Endothelial cell of umbilical vein (primary cell): ENCODE measurements around the gene GFPT2. TPM values are rescaled to one million over a fixed set of nuclear protein-coding genes. Genes with fewer than 3 reads are reported as not detected.

Source experiments
- Bru-seq: library from RNA; stranded (reverse); fragments of 400-500 nt; gene quantifications from one replicate; lab custom pipeline; 2021; lab: Mats Ljungman, UMichigan
- BruChase-seq, 2 experiments: library from RNA; stranded (reverse); fragments of 400-500 nt; gene quantifications; one replicate each; lab custom pipeline; 2021; lab: Mats Ljungman, UMichigan
- BruUV-seq: library from RNA; stranded (reverse); fragments of 400-500 nt; replicated peaks from 2 replicates; lab custom pipeline; 2021; lab: Mats Ljungman, UMichigan
- CTCF ChIA-PET: fragments of 300-600, 350-600 bp; sonication (Branson Sonifier 250); formaldehyde crosslinking; loops from one replicate; lab custom pipeline; 2021; ENCODE audit warnings: antibody characterized with exemption, inconsistent platforms; lab: Charles Lee
- POLR2A ChIA-PET: fragments of 300-600, 350-600 bp; sonication (Branson Sonifier 250); formaldehyde crosslinking; loops from one replicate; lab custom pipeline; 2021; ENCODE audit warnings: antibody characterized with exemption, inconsistent platforms; lab: Charles Lee
- DNase-seq: peaks from one replicate; pipeline ENCODE4 v3.0.0-alpha.2; 2011; ENCODE audit warnings: low read depth, low spot score
- FAIRE-seq: peaks from 2 replicates; lab custom pipeline; 2011; peaks lifted over from hg19 to GRCh38; lab: Jason Lieb, UNC
- H2AFZ ChIP-seq: 2 replicates; pipeline ENCODE4 v1.6.0; 2012; ENCODE audit warnings: low read depth, low read length, control low read depth, inconsistent platforms
- H3K27ac ChIP-seq: 2 replicates; pipeline ENCODE4 v1.5.1; 2011; ENCODE audit warnings: low read depth, mild to moderate bottlenecking, control low read depth, low read length, moderate library complexity; ENCODE audit not compliant: insufficient read depth
- H3K27me3 ChIP-seq, 2 experiments: 2 replicates each; pipeline versions ENCODE4 v1.6.0 to v1.6.1; 2011; ENCODE audit warnings: low read length in 2 of 2, mixed read lengths in 1 of 2; ENCODE audit not compliant: control insufficient read depth in 2 of 2, insufficient read depth in 2 of 2
- H3K36me3 ChIP-seq, 2 experiments: 2 replicates in 1 of 2; 3 replicates in 1 of 2; pipeline ENCODE4 v1.5.1; 2011; ENCODE audit warnings: low read length in 2 of 2, mild to moderate bottlenecking in 1 of 2, moderate library complexity in 1 of 2; ENCODE audit not compliant: control insufficient read depth in 2 of 2, insufficient read depth in 2 of 2; ENCODE audit errors: extremely low read depth in 1 of 2
- H3K4me1 ChIP-seq: 3 replicates; pipeline ENCODE4 v1.5.1; 2011; ENCODE audit warnings: mild to moderate bottlenecking, low read length; ENCODE audit not compliant: control insufficient read depth, insufficient read depth; ENCODE audit errors: extremely low read depth
- H3K4me2 ChIP-seq: 2 replicates; pipeline ENCODE4 v1.6.1; 2011; ENCODE audit warnings: low read length, control low read depth, mixed read lengths; ENCODE audit not compliant: insufficient read depth
- H3K4me3 ChIP-seq, 3 experiments: fragments of 200-600 bp in 1 of 3; sonication (generic), shearing (Covaris generic) in 1 of 3; replicated peaks in 1 of 3; 2 replicates each; pipeline ENCODE4 v1.5.1; 2011 to 2016; ENCODE audit warnings: control low read depth in 3 of 3, low read length in 3 of 3, mild to moderate bottlenecking in 2 of 3, inconsistent platforms in 1 of 3, low read depth in 1 of 3, moderate library complexity in 1 of 3; ENCODE audit not compliant: insufficient read depth in 1 of 3
- H3K79me2 ChIP-seq: 2 replicates; pipeline ENCODE4 v1.6.0; 2012; ENCODE audit warnings: low read length, inconsistent platforms; ENCODE audit not compliant: control insufficient read depth, insufficient read depth
- H3K9ac ChIP-seq: replicated peaks from 2 replicates; pipeline ENCODE3; 2011; ENCODE audit warnings: low read length, control low read depth; ENCODE audit not compliant: insufficient read depth; ENCODE audit errors: extremely low read depth
- H3K9me1 ChIP-seq: replicated peaks from 3 replicates; pipeline ENCODE4 v1.6.0; 2011; ENCODE audit warnings: mild to moderate bottlenecking, low read length; ENCODE audit not compliant: control insufficient read depth, insufficient read depth; ENCODE audit errors: extremely low read depth
- H3K9me3 ChIP-seq: replicated peaks from 2 replicates; pipeline ENCODE4 v1.5.1; 2012; ENCODE audit warnings: low read length, inconsistent platforms; ENCODE audit not compliant: control insufficient read depth, insufficient read depth
- H4K20me1 ChIP-seq: replicated peaks from 2 replicates; pipeline ENCODE3; 2011; ENCODE audit warnings: mild to moderate bottlenecking, low read length; ENCODE audit not compliant: control insufficient read depth, insufficient read depth; ENCODE audit errors: extremely low read depth
- CTCF ChIP-seq, 2 donors: IDR thresholded peaks; 1 replicate in 1 of 2; 2 replicates in 1 of 2; pipeline ENCODE4 v1.5.1; 2011; ENCODE audit warnings: low read length in 2 of 2, mild to moderate bottlenecking in 2 of 2, moderate library complexity in 2 of 2, control low read depth in 1 of 2, inconsistent platforms in 1 of 2, low read depth in 1 of 2; ENCODE audit not compliant: insufficient read depth in 1 of 2; ENCODE audit errors: extremely low read depth in 1 of 2
- EZH2 ChIP-seq: IDR thresholded peaks from 2 replicates; pipeline ENCODE4 v1.6.1; 2012; ENCODE audit warnings: borderline replicate concordance, low read depth, mild to moderate bottlenecking, moderate library complexity, low read length, inconsistent platforms; ENCODE audit not compliant: severe bottlenecking
- FOS ChIP-seq: IDR thresholded peaks from 2 replicates; pipeline ENCODE4 v1.6.1; 2011; ENCODE audit warnings: mild to moderate bottlenecking, low read length, moderate library complexity, borderline replicate concordance; ENCODE audit not compliant: insufficient read depth
- GATA2 ChIP-seq: IDR thresholded peaks from 2 replicates; pipeline ENCODE4 v1.7.0; 2011; ENCODE audit warnings: low read depth, mild to moderate bottlenecking, moderate library complexity, mixed read lengths, low read length; ENCODE audit not compliant: insufficient read length, insufficient read depth
- JUN ChIP-seq: IDR thresholded peaks from 2 replicates; pipeline ENCODE4 v1.6.1; 2011; ENCODE audit warnings: borderline replicate concordance, low read depth; ENCODE audit not compliant: insufficient read length, insufficient read depth
- MAX ChIP-seq: IDR thresholded peaks from 2 replicates; pipeline ENCODE4 v1.6.1; 2011; ENCODE audit not compliant: insufficient read depth, insufficient read length
- MYC ChIP-seq: IDR thresholded peaks from one replicate; pipeline ENCODE4 v1.6.1; 2011; ENCODE audit warnings: mild to moderate bottlenecking, low read depth, low read length
- POLR2A ChIP-seq: IDR thresholded peaks from 2 replicates; pipeline ENCODE4 v1.6.1; 2012; ENCODE audit warnings: low read depth, mild to moderate bottlenecking, control low read depth, low read length
- POLR2AphosphoS5 ChIP-seq: IDR thresholded peaks from 2 replicates; pipeline ENCODE4 v1.6.1; 2012; ENCODE audit warnings: low read depth, mild to moderate bottlenecking, control low read depth, low read length, moderate library complexity; ENCODE audit not compliant: insufficient read depth
- dilution Hi-C: fragments of 300-500 bp; cut with MboI; formaldehyde crosslinking; loops from one replicate; pipeline ENCODE4 v1.15.0; 2019; ENCODE audit warnings: low sequenced_read_pairs; ENCODE audit not compliant: extremely low pct_ligation_motif_present
- intact Hi-C: fragments of 100-400 bp; cut with micrococcal nuclease; formaldehyde crosslinking; loops from one replicate; pipeline ENCODE4 v1.10.0; 2022
- long read RNA-seq: library from polyadenylated mRNA; stranded (forward); transcript quantifications from one replicate; pipeline ENCODE4 v2.0.0, GENCODE V29; 2021
- polyA minus RNA-seq, 3 experiments: library from RNA; depleted of rRNA, polyadenylated mRNA; stranded (reverse); fragments of >200 nt; gene quantifications; 1 replicate in 1 of 3; 2 replicates in 2 of 3; pipeline ENCODE4 v1.2.3, GENCODE V29; 2011
- polyA plus RNA-seq, 4 experiments: library from polyadenylated mRNA; depleted of rRNA in 3 of 4; stranded (reverse) in 3 of 4; unstranded in 1 of 4; fragments of >200 nt; gene quantifications; 2 replicates each; pipeline versions ENCODE4 v1.2.1 to v1.2.3, GENCODE V29; 2011 to 2012; ENCODE audit warnings: missing spikeins in 1 of 4
- total RNA-seq: library from RNA; stranded (reverse); gene quantifications from 2 replicates; pipeline ENCODE4 v1.2.3, GENCODE V29; 2021

The GFPT2 gene
- total RNA-seq (4.5 and 5.5 TPM in 2 replicates), polyA plus RNA-seq (3.2 and 4.3 TPM in 2 replicates), polyA minus RNA-seq (6.6 and 9.4 TPM in 2 replicates), Bru-seq, nascent RNA (percentile 28 among the genes with signal in this experiment), BruChase-seq, experiment 1, labeled RNA remaining after a 6-hour chase (percentile 37 among the genes with signal in this experiment), BruChase-seq, experiment 2, labeled RNA remaining after a 2-hour chase (percentile 36 among the genes with signal in this experiment)
- 5.6 and 6.8 TPM in 2 replicates for polyA plus RNA-seq (2011; cell fraction: cytosol; rRNA removed)
- polyA plus RNA-seq (2011; cell fraction: nucleus; rRNA removed), result 10.1 and 11.1 TPM in 2 replicates
- polyA plus RNA-seq (2012), result 6.9 and 7.6 TPM in 2 replicates
- 6.7 TPM for polyA minus RNA-seq (2011; cell fraction: cytosol; rRNA and poly(A)+ RNA removed)
- polyA minus RNA-seq (2011; cell fraction: nucleus; rRNA and poly(A)+ RNA removed), result 5.6 and 7.0 TPM in 2 replicates
- long read RNA-seq, transcript GFPT2-201 (19 exons, 3,093 nt), result major isoform, 15 of 20 reads
- long read RNA-seq, partial matches to known transcripts, result 2 of 20 reads
- long read RNA-seq, other reads (novel, unspliced or antisense), result 3 of 20 reads

- H3K4me1 ChIP-seq, result peaks cover 8% of the 10 kb centered on the region
- H3K4me2 ChIP-seq, result peak within 1 kb of the TSS; percentile 87
- no TSS peak for BruUV-seq
- no peaks in the 10 kb centered on the region for H4K20me1 ChIP-seq
- H3K79me2 ChIP-seq, result peaks cover 6% of the 10 kb centered on the region
- H3K9me1 ChIP-seq, result no peaks in the 10 kb centered on the region
- CTCF ChIA-PET, result interaction anchor here (0.7 to 1.7 kb wide), 5 partner anchors 25 to 184 kb away, joined by 3 to 25 read pairs (median 5); partner anchors contain the start of gene RASGEF1C
- H3K9ac ChIP-seq, result peak within 1 kb of the TSS; percentile 65
- DNase-seq, result peak; percentile 65
- TF ChIP-seq EZH2 (no peak), MYC (no peak), MAX (no peak), FOS (no peak), POLR2A (no peak), GATA2 (no peak), CTCF (IDR thresholded peaks at IDR 0.05; ENCODE audit: extremely low read depth in 1 of 2, insufficient read depth in 1 of 2, low read depth in 1 of 2, low read length in 2 of 2) (no peak), POLR2AphosphoS5 (no peak), JUN (no peak)
- peak; percentile 61 for FAIRE-seq
- no peaks in the 10 kb centered on the region for H3K36me3 ChIP-seq
- intact Hi-C loops, result loop anchor here (1.0 to 5.0 kb wide), 4 partner anchors 60 to 294 kb away; partner anchors contain the start of genes CNOT6 and FLT4
- H3K27ac ChIP-seq, result peak within 1 kb of the TSS; percentile 34
- no peaks in the 10 kb centered on the region for H3K9me3 ChIP-seq
- H3K27me3 ChIP-seq, result peaks cover 7 to 30% of the 10 kb centered on the region in 2 experiments
- dilution Hi-C loops, result no loop called here
- H2AFZ ChIP-seq, result peak within 1 kb of the TSS; percentile 99
- POLR2A ChIA-PET, result interaction anchor here (0.7 kb wide), 1 partner anchor 904 kb away, joined by 4 read pairs; no protein-coding TSS in a partner anchor
- H3K4me3 ChIP-seq, result peak within 1 kb of the TSS; percentile 56 to 74 (median 70)
Measured at GRCh38 chr5:180353048-180353979, at the start of gene GFPT2. TSS of gene GFPT2 (minus strand) at chr5:180353336. CDS start at chr5:180353217, 119 bp downstream.
